ENCODE data around the gene ZNF385D.

GRCh38 chr3:21785765-21786437 lies 34.9 kb upstream of the ZNF385D start:
- TF ChIP-seq, protein P1, sequence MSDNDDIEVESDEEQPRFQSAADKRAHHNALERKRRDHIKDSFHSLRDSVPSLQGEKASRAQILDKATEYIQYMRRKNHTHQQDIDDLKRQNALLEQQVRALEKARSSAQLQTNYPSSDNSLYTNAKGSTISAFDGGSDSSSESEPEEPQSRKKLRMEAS (IDR thresholded peaks at IDR 0.05) = no peak
- TF ChIP-seq CTCF (IDR thresholded peaks at IDR 0.05; ENCODE audit: low read depth, low read length, missing input control) = no peak
- TF ChIP-seq REST (IDR thresholded peaks at IDR 0.05) = no peak
- TF ChIP-seq TAF1 (conservative IDR thresholded peaks at IDR 0.05) = no peak
- TF ChIP-seq EGR1 (IDR thresholded peaks at IDR 0.05; ENCODE audit: low read depth in 2 of 2) = no peak
- TF ChIP-seq FOXA1 (IDR thresholded peaks at IDR 0.05) = no peak

Measured in liver (tissue), 3 donors.